GM23338 (cell line): ENCODE results near the gene BCL2. TPM values are rescaled to one million over a fixed set of nuclear protein-coding genes. Genes with fewer than 3 reads are reported as not detected.

Experiments
- ATAC-seq: fragments of 200-7000 bp; cut with Tn5 transposase; 3 replicates; pipeline ENCODE4 v1.9.1; 2020
- DNase-seq: peaks from one replicate; pipeline ENCODE4 v3.0.0-alpha.2; 2015; ENCODE audit warnings: low spot score
- H2AFZ ChIP-seq: fragments of 200-600 bp; sonication (generic); 2 replicates; pipeline ENCODE4 v1.8.0; 2016; ENCODE audit warnings: antibody characterized with exemption, mild to moderate bottlenecking, moderate library complexity
- H3F3A ChIP-seq: fragments of 200-600 bp; sonication (generic); replicated peaks from 2 replicates; pipeline ENCODE4 v1.8.0; 2017; ENCODE audit warnings: antibody characterized with exemption, mixed run types, low read depth
- H3K27ac ChIP-seq: fragments of 200-600 bp; sonication (generic); 2 replicates; pipeline ENCODE4 v1.6.1; 2016; ENCODE audit warnings: low read depth
- H3K27me3 ChIP-seq: fragments of 200-600 bp; sonication (generic); 2 replicates; pipeline ENCODE4 v1.8.0; 2016; ENCODE audit warnings: mild to moderate bottlenecking, mixed run types, moderate library complexity; ENCODE audit not compliant: insufficient read depth
- H3K36me3 ChIP-seq: fragments of 200-600 bp; sonication (generic); 2 replicates; pipeline ENCODE4 v1.8.0; 2016; ENCODE audit warnings: mild to moderate bottlenecking; ENCODE audit not compliant: insufficient read depth
- H3K4me1 ChIP-seq: fragments of 200-600 bp; sonication (generic); 2 replicates; pipeline ENCODE4 v1.8.0; 2016; ENCODE audit warnings: mild to moderate bottlenecking, moderate library complexity; ENCODE audit not compliant: insufficient read depth
- H3K4me2 ChIP-seq: fragments of 200-600 bp; sonication (generic); 2 replicates; pipeline ENCODE4 v1.7.1; 2017; ENCODE audit warnings: mixed run types
- H3K4me3 ChIP-seq: fragments of 200-600 bp; sonication (generic); 2 replicates; pipeline ENCODE4 v1.6.1; 2016; ENCODE audit warnings: mixed run types
- H3K79me2 ChIP-seq: fragments of 200-600 bp; sonication (generic); replicated peaks from 2 replicates; pipeline ENCODE4 v1.8.0; 2017; ENCODE audit warnings: mild to moderate bottlenecking; ENCODE audit not compliant: insufficient read depth
- H3K9me2 ChIP-seq: fragments of 200-600 bp; sonication (generic); 2 replicates; pipeline ENCODE4 v1.8.0; 2017; ENCODE audit not compliant: insufficient read depth
- H4K20me1 ChIP-seq: fragments of 200-600 bp; sonication (generic); replicated peaks from 2 replicates; pipeline ENCODE4 v1.8.0; 2017; ENCODE audit warnings: mild to moderate bottlenecking; ENCODE audit not compliant: insufficient read depth
- H3K27ac Mint-ChIP-seq: 2 replicates; pipeline ENCODE4 v1.8.0; 2020; ENCODE audit warnings: inconsistent platforms, mild to moderate bottlenecking, moderate library complexity, mixed read lengths
- H3K27me3 Mint-ChIP-seq: 3 replicates; pipeline ENCODE4 v1.8.0; 2022; ENCODE audit warnings: low read depth, mild to moderate bottlenecking, moderate library complexity, mixed read lengths, inconsistent platforms; ENCODE audit not compliant: insufficient read depth, poor library complexity
- H3K36me3 Mint-ChIP-seq: 3 replicates; pipeline ENCODE4 v1.8.0; 2021; ENCODE audit warnings: low read depth, mild to moderate bottlenecking, inconsistent platforms, moderate library complexity, mixed read lengths
- H3K4me1 Mint-ChIP-seq: 3 replicates; pipeline ENCODE4 v1.8.0; 2020; ENCODE audit warnings: mild to moderate bottlenecking, inconsistent platforms, mixed read lengths
- H3K4me3 Mint-ChIP-seq: 3 replicates; pipeline ENCODE4 v1.8.0; 2021; ENCODE audit warnings: moderate library complexity, mild to moderate bottlenecking, inconsistent platforms, mixed read lengths
- H3K9me3 Mint-ChIP-seq: 3 replicates; pipeline ENCODE4 v1.8.0; 2020; ENCODE audit warnings: moderate library complexity, mild to moderate bottlenecking, inconsistent platforms, mixed read lengths
- CREB1 ChIP-seq: fragments of 250-450 bp; sonication (Bioruptor Pico); IDR thresholded peaks from 2 replicates; pipeline ENCODE4 v1.5.0; 2020; ENCODE audit warnings: low read depth, mild to moderate bottlenecking, moderate library complexity
- JUNB ChIP-seq: IDR thresholded peaks from one replicate; pipeline ENCODE4 v1.6.1; 2016; ENCODE audit warnings: antibody characterized with exemption; ENCODE audit not compliant: unreplicated experiment
- NANOG ChIP-seq: IDR thresholded peaks from 2 replicates; pipeline ENCODE4 v1.6.1; 2016; ENCODE audit warnings: antibody characterized with exemption, borderline replicate concordance
- REST ChIP-seq: IDR thresholded peaks from one replicate; pipeline ENCODE4 v1.6.1; 2018; ENCODE audit warnings: antibody characterized with exemption; ENCODE audit not compliant: unreplicated experiment
- STAT1 ChIP-seq: IDR thresholded peaks from one replicate; pipeline ENCODE4 v1.6.1; 2016; ENCODE audit warnings: antibody characterized with exemption; ENCODE audit not compliant: unreplicated experiment
- ZNF331 ChIP-seq: fragments of 250-450 bp; sonication (Bioruptor Pico); IDR thresholded peaks from 2 replicates; pipeline ENCODE4 v1.5.0; 2020; ENCODE audit warnings: low read depth, mild to moderate bottlenecking, moderate library complexity
- polyA plus RNA-seq: library from polyadenylated mRNA; unstranded; fragments of >200 nt; fragmentation: Nextera tagmentation; extraction: Ambion mirVana; gene quantifications from 2 replicates; pipeline ENCODE4 v1.2.1, GENCODE V29; 2016
- total RNA-seq: library from RNA; depleted of rRNA; stranded (reverse); fragments of >200 nt; shearing (Covaris generic); gene quantifications from 2 replicates; pipeline ENCODE4 v1.2.3, GENCODE V29; 2014
- TF ChIP-seq, protein P1 (sequence below): IDR thresholded peaks from 2 replicates; pipeline ENCODE4 v1.6.1; 2016; ENCODE audit warnings: antibody characterized with exemption
- TF ChIP-seq, protein P2 (sequence below), 2 experiments: fragments of 200-600 bp in 1 of 2; sonication (generic) in 1 of 2; conservative IDR thresholded peaks; 2 replicates each; pipeline versions ENCODE4 v1.5.1 to v1.6.1; 2016 to 2017; ENCODE audit warnings: antibody characterized with exemption in 2 of 2, low read depth in 2 of 2, mild to moderate bottlenecking in 2 of 2, moderate library complexity in 1 of 2
- TF ChIP-seq, protein P3 (sequence below): fragments of 250-450 bp; sonication (Bioruptor Pico); IDR thresholded peaks from 2 replicates; pipeline ENCODE4 v1.5.0; 2020; ENCODE audit warnings: mild to moderate bottlenecking, moderate library complexity

Gene BCL2
- total and polyA plus RNA-seq, 2 experiments from 2014 or later: 1.2 to 4.0 TPM

GRCh38 chr18:63182861-63183260, 136.7 kb downstream of the BCL2 start:
- H3K9me3 Mint-ChIP-seq: no peaks in the 10 kb centered on the region
- peaks cover 26% of the 10 kb centered on the region for H3K4me1 Mint-ChIP-seq
- no peaks in the 10 kb centered on the region for H3F3A ChIP-seq
- H3K27me3 ChIP-seq: no peaks in the 10 kb centered on the region
- no peaks in the 10 kb centered on the region for H3K36me3 Mint-ChIP-seq
- H3K9me2 ChIP-seq: no peaks in the 10 kb centered on the region
- no peak overlapping the region for H3K4me3 ChIP-seq
- H3K4me1 ChIP-seq: peaks cover 12% of the 10 kb centered on the region; the same call in 1 of the 2 replicates
- H3K36me3 ChIP-seq: no peaks in the 10 kb centered on the region
- no peaks in the 10 kb centered on the region for H4K20me1 ChIP-seq
- H3K4me3 Mint-ChIP-seq: no peak overlapping the region
- H3K27ac ChIP-seq: no peak overlapping the region
- H3K27ac Mint-ChIP-seq: no peak overlapping the region
- DNase-seq (no peak), ATAC-seq (no peak)
- H3K79me2 ChIP-seq: no peaks in the 10 kb centered on the region
- peaks cover 4% of the 10 kb centered on the region for H3K27me3 Mint-ChIP-seq
- no peak overlapping the region for H2AFZ ChIP-seq
- TF ChIP-seq REST (no peak), JUNB (no peak), CREB1 (no peak), STAT1 (no peak), ZNF331 (no peak)
- TF ChIP-seq, protein P1, sequence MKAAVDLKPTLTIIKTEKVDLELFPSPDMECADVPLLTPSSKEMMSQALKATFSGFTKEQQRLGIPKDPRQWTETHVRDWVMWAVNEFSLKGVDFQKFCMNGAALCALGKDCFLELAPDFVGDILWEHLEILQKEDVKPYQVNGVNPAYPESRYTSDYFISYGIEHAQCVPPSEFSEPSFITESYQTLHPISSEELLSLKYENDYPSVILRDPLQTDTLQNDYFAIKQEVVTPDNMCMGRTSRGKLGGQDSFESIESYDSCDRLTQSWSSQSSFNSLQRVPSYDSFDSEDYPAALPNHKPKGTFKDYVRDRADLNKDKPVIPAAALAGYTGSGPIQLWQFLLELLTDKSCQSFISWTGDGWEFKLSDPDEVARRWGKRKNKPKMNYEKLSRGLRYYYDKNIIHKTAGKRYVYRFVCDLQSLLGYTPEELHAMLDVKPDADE: no peak
- TF ChIP-seq, protein P2, sequence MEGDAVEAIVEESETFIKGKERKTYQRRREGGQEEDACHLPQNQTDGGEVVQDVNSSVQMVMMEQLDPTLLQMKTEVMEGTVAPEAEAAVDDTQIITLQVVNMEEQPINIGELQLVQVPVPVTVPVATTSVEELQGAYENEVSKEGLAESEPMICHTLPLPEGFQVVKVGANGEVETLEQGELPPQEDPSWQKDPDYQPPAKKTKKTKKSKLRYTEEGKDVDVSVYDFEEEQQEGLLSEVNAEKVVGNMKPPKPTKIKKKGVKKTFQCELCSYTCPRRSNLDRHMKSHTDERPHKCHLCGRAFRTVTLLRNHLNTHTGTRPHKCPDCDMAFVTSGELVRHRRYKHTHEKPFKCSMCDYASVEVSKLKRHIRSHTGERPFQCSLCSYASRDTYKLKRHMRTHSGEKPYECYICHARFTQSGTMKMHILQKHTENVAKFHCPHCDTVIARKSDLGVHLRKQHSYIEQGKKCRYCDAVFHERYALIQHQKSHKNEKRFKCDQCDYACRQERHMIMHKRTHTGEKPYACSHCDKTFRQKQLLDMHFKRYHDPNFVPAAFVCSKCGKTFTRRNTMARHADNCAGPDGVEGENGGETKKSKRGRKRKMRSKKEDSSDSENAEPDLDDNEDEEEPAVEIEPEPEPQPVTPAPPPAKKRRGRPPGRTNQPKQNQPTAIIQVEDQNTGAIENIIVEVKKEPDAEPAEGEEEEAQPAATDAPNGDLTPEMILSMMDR (conservative IDR thresholded peaks at IDR 0.05; ENCODE audit: low read depth in 2 of 2): no peak
- no peak overlapping the region for H3K4me2 ChIP-seq

- peaks cover 30% of the 10 kb centered on the region for H3K4me1 Mint-ChIP-seq
- Histone ChIP-seq H3K27ac (no peak overlapping the region), H3K36me3 (no peaks in the 10 kb centered on the region), H3K9me2 (no peaks in the 10 kb centered on the region), H4K20me1 (no peaks in the 10 kb centered on the region), H3K4me2 (no peak overlapping the region), H3F3A (no peaks in the 10 kb centered on the region), H3K4me1 (peaks cover 12% of the 10 kb centered on the region; the same call in 1 of the 2 replicates), H2AFZ (no peak overlapping the region), H3K79me2 (no peaks in the 10 kb centered on the region), H3K4me3 (no peak overlapping the region), H3K27me3 (no peaks in the 10 kb centered on the region)
- H3K27me3 Mint-ChIP-seq: peaks cover 4% of the 10 kb centered on the region
- H3K9me3 Mint-ChIP-seq: no peaks in the 10 kb centered on the region
- H3K4me3 Mint-ChIP-seq: no peak overlapping the region
- H3K36me3 Mint-ChIP-seq: no peaks in the 10 kb centered on the region
- no peak overlapping the region for H3K27ac Mint-ChIP-seq
- no peak for DNase-seq
- no peak for ATAC-seq
- TF ChIP-seq NANOG: no peak
- TF ChIP-seq ZNF331: no peak
- no peak for TF ChIP-seq STAT1
- TF ChIP-seq, protein P3, sequence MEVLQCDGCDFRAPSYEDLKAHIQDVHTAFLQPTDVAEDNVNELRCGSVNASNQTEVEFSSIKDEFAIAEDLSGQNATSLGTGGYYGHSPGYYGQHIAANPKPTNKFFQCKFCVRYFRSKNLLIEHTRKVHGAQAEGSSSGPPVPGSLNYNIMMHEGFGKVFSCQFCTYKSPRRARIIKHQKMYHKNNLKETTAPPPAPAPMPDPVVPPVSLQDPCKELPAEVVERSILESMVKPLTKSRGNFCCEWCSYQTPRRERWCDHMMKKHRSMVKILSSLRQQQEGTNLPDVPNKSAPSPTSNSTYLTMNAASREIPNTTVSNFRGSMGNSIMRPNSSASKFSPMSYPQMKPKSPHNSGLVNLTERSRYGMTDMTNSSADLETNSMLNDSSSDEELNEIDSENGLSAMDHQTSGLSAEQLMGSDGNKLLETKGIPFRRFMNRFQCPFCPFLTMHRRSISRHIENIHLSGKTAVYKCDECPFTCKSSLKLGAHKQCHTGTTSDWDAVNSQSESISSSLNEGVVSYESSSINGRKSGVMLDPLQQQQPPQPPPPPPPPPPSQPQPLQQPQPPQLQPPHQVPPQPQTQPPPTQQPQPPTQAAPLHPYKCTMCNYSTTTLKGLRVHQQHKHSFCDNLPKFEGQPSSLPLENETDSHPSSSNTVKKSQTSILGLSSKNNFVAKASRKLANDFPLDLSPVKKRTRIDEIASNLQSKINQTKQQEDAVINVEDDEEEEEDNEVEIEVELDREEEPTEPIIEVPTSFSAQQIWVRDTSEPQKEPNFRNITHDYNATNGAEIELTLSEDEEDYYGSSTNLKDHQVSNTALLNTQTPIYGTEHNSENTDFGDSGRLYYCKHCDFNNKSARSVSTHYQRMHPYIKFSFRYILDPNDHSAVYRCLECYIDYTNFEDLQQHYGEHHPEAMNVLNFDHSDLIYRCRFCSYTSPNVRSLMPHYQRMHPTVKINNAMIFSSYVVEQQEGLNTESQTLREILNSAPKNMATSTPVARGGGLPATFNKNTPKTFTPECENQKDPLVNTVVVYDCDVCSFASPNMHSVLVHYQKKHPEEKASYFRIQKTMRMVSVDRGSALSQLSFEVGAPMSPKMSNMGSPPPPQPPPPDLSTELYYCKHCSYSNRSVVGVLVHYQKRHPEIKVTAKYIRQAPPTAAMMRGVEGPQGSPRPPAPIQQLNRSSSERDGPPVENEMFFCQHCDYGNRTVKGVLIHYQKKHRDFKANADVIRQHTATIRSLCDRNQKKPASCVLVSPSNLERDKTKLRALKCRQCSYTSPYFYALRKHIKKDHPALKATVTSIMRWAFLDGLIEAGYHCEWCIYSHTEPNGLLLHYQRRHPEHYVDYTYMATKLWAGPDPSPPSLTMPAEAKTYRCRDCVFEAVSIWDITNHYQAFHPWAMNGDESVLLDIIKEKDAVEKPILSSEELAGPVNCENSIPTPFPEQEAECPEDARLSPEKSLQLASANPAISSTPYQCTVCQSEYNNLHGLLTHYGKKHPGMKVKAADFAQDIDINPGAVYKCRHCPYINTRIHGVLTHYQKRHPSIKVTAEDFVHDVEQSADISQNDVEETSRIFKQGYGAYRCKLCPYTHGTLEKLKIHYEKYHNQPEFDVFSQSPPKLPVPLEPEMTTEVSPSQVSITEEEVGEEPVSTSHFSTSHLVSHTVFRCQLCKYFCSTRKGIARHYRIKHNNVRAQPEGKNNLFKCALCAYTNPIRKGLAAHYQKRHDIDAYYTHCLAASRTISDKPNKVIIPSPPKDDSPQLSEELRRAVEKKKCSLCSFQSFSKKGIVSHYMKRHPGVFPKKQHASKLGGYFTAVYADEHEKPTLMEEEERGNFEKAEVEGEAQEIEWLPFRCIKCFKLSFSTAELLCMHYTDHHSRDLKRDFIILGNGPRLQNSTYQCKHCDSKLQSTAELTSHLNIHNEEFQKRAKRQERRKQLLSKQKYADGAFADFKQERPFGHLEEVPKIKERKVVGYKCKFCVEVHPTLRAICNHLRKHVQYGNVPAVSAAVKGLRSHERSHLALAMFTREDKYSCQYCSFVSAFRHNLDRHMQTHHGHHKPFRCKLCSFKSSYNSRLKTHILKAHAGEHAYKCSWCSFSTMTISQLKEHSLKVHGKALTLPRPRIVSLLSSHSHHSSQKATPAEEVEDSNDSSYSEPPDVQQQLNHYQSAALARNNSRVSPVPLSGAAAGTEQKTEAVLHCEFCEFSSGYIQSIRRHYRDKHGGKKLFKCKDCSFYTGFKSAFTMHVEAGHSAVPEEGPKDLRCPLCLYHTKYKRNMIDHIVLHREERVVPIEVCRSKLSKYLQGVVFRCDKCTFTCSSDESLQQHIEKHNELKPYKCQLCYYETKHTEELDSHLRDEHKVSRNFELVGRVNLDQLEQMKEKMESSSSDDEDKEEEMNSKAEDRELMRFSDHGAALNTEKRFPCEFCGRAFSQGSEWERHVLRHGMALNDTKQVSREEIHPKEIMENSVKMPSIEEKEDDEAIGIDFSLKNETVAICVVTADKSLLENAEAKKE (CRISPR knock-in tag): no peak
- no peak for TF ChIP-seq JUNB
These were observed 137.2 kb downstream of the BCL2 start for GRCh38 chr18:63182310-63182772.
